Measurements from ENCODE around the gene CA5A.
"Not testable (repeated sequence)": the region's sequence is repeated elsewhere in the genome, so short reads cannot be mapped to it uniquely, and the experiment has no call there.

- TF ChIP-seq RNF2 (IDR thresholded peaks at IDR 0.05); PKNOX1 (IDR thresholded peaks at IDR 0.05); YY1 (IDR thresholded peaks at IDR 0.05; ENCODE audit: borderline replicate concordance in 1 of 3, control insufficient read depth in 1 of 3, extremely low read depth in 1 of 3, insufficient read depth in 3 of 3, insufficient read length in 1 of 3, insufficient replicate concordance in 2 of 3, low read depth in 1 of 3, low read length in 2 of 3); POLR2AphosphoS5 (IDR thresholded peaks at IDR 0.05; ENCODE audit: control insufficient read depth, insufficient read depth, low read depth, low read length); CTCF (IDR thresholded peaks at IDR 0.05 in 2 of 3, conservative IDR thresholded peaks at IDR 0.05 in 1 of 3; ENCODE audit: insufficient read depth in 2 of 3, low read depth in 1 of 3, low read length in 3 of 3): not testable (repeated sequence)
Observed at GRCh38 chr16:87863327-87863635, 73.0 kb downstream of the CA5A start.

Data from K562 (cell line).